ENCODE data around the gene ACBD3.
A peak's percentile ranks its signal among the peaks of the same experiment; 100 is the strongest.

ACBD3 gene

DNA sequence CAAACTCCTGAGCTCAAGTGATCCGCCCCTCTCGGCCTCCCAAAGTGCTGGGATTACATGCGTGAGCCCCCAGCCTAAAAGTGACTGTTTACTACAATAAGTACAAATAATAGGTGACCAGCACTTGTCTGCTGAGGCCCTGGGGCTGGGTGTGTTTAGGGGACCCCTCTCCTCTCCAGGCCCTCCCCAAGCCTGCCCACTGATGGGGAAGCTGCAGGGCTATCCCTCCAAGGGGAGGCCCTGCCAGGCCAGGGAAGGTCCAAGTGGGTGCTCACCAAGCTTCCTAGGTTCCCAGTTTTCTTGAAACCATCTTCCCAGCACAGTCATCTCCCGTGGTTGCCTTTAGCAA, 63.4 kb downstream of the ACBD3 start:
- no peak overlapping the region for H3K14ac ChIP-seq (ENCODE audit: low read length)
- no CpG with 5 or more reads among the region's 4 CpGs for WGBS (ENCODE audit: extremely low coverage, insufficient coverage, insufficient read length)
- H3K23ac ChIP-seq (ENCODE audit: low read length): no peak overlapping the region
- no peak overlapping the region for H2AK5ac ChIP-seq (ENCODE audit: low read length)
- H3K4me1 ChIP-seq (ENCODE audit: control insufficient read depth in 1 of 2, insufficient read depth in 2 of 2, low read length in 2 of 2): peaks cover 13 to 16% of the 10 kb centered on the region in 2 experiments
- no peak overlapping the region for H2BK5ac ChIP-seq (ENCODE audit: low read depth, low read length, poor library complexity)
- H4K8ac ChIP-seq (ENCODE audit: low read depth, low read length): no peak overlapping the region
- H3K9me3 ChIP-seq (ENCODE audit: insufficient read depth, low read depth, low read length): no peaks in the 10 kb centered on the region
- H3K27ac ChIP-seq (ENCODE audit: low read depth, low read length): no peak overlapping the region
- no peak overlapping the region for H3K4me2 ChIP-seq (ENCODE audit: low read length)
- peaks cover 6% of the 10 kb centered on the region for H3K79me2 ChIP-seq (ENCODE audit: control insufficient read depth, insufficient read depth, low read length, poor library complexity)
- no peak overlapping the region for H3K9ac ChIP-seq (ENCODE audit: low read length)
- peaks cover 14% of the 10 kb centered on the region for H3K79me1 ChIP-seq (ENCODE audit: low read length)
- H4K91ac ChIP-seq (ENCODE audit: low read depth, low read length): no peak overlapping the region
- no peaks in the 10 kb centered on the region for H3K27me3 ChIP-seq (ENCODE audit: insufficient read depth, low read length)
- DNase-seq: no peak
- no peak overlapping the region for H3K4me3 ChIP-seq (ENCODE audit: low read depth, low read length)
- no peaks in the 10 kb centered on the region for H3K36me3 ChIP-seq (ENCODE audit: control insufficient read depth in 1 of 2, insufficient read depth in 2 of 2, low read length in 2 of 2)
- no peak overlapping the region for H3K18ac ChIP-seq (ENCODE audit: low read length)
- no peak overlapping the region for H2BK12ac ChIP-seq (ENCODE audit: low read length)
- H2BK120ac ChIP-seq (ENCODE audit: insufficient read depth, low read length, poor library complexity): no peak overlapping the region
- H4K12ac ChIP-seq (ENCODE audit: low read depth, low read length): no peak overlapping the region
- no peak overlapping the region for H2AFZ ChIP-seq (ENCODE audit: insufficient read depth, low read length, poor library complexity)
- H3K4ac ChIP-seq (ENCODE audit: low read depth, low read length): no peak overlapping the region

DNA sequence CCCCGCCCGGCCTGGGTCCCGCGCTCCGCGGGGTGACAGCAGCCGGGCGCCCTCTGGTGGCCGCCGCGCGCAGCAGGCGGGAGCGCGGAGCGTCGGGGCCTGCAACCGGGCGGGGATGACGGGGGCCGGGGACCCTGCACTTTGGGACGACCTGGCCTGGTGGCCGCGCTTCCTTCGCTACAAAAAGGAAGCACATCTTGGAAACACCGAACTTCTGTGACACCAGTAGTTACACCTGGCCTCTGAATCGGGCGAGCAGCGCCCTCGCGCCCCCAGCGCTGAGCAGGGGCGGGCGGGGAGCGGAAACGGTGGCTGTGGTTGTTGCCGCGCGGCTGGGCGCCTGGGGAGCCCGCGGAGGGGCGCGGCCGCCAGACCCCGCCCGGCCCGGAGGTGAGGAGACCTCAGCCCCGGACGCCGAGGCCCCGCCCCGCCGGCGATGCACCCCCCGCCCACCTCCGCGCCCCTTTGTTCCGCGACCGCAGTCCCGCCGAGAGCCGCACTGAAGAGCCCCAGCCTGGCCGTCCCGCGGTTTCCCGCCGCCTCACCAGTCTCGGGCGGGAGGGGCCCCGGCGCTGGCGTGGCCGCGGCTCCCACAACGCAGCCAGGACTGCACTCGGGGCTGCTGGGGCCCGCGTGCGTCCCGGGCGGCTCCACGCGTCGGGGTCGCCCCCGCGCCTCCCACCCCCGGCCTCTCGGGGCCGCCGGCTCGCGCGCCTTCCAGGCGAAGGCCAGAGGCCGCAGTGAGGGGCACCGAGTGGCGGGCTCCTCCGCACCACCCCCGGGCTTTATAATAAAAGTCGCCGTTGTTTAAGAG, 64.7 kb downstream of the ACBD3 start:
- Histone ChIP-seq H3K4me2 (ENCODE audit: low read length) (peak overlapping the region; percentile 98), H3K36me3 (ENCODE audit: control insufficient read depth in 1 of 2, insufficient read depth in 2 of 2, low read length in 2 of 2) (no peaks in the 10 kb centered on the region), H2BK12ac (ENCODE audit: low read length) (peak overlapping the region; percentile 48), H3K18ac (ENCODE audit: low read length) (peak overlapping the region; percentile 83), H3K4ac (ENCODE audit: low read depth, low read length) (peak overlapping the region; percentile 59), H3K79me1 (ENCODE audit: low read length) (peaks cover 11% of the 10 kb centered on the region), H3K23ac (ENCODE audit: low read length) (no peak overlapping the region), H2BK5ac (ENCODE audit: low read depth, low read length, poor library complexity) (peak overlapping the region; percentile 77), H4K91ac (ENCODE audit: low read depth, low read length) (peak overlapping the region; percentile 86), H3K27ac (ENCODE audit: low read depth, low read length) (peak overlapping the region; percentile 74), H3K4me3 (ENCODE audit: low read depth, low read length) (peak overlapping the region; percentile 78), H2AFZ (ENCODE audit: insufficient read depth, low read length, poor library complexity) (peak overlapping the region; percentile 90), H4K12ac (ENCODE audit: low read depth, low read length) (peak overlapping the region; percentile 93), H2BK120ac (ENCODE audit: insufficient read depth, low read length, poor library complexity) (peak overlapping the region; percentile 72), H4K8ac (ENCODE audit: low read depth, low read length) (peak overlapping the region; percentile 86), H3K9me3 (ENCODE audit: insufficient read depth, low read depth, low read length) (no peaks in the 10 kb centered on the region), H3K9ac (ENCODE audit: low read length) (peak overlapping the region; percentile 78), H3K79me2 (ENCODE audit: control insufficient read depth, insufficient read depth, low read length, poor library complexity) (peaks cover 6% of the 10 kb centered on the region), H3K27me3 (ENCODE audit: insufficient read depth, low read length) (no peaks in the 10 kb centered on the region), H3K14ac (ENCODE audit: low read length) (peak overlapping the region; percentile 79), H3K4me1 (ENCODE audit: control insufficient read depth in 1 of 2, insufficient read depth in 2 of 2, low read length in 2 of 2) (peaks cover 5 to 9% of the 10 kb centered on the region in 2 experiments), H2AK5ac (ENCODE audit: low read length) (no peak overlapping the region)
- no CpG with 5 or more reads among the region's 104 CpGs for WGBS (ENCODE audit: extremely low coverage, insufficient coverage, insufficient read length)
- DNase-seq: peak in 1 of 2 donors; percentile 73

GRCh38 chr1:226121049-226121586, 65.4 kb downstream of the ACBD3 start:
- Histone ChIP-seq H4K91ac (ENCODE audit: low read depth, low read length) (no peak overlapping the region), H4K12ac (ENCODE audit: low read depth, low read length) (no peak overlapping the region), H3K27ac (ENCODE audit: low read depth, low read length) (no peak overlapping the region), H3K14ac (ENCODE audit: low read length) (peak overlapping the region; percentile 9), H2BK12ac (ENCODE audit: low read length) (no peak overlapping the region), H3K79me2 (ENCODE audit: control insufficient read depth, insufficient read depth, low read length, poor library complexity) (peaks cover 6% of the 10 kb centered on the region), H3K4me3 (ENCODE audit: low read depth, low read length) (no peak overlapping the region), H3K9ac (ENCODE audit: low read length) (no peak overlapping the region), H3K23ac (ENCODE audit: low read length) (no peak overlapping the region), H2AFZ (ENCODE audit: insufficient read depth, low read length, poor library complexity) (no peak overlapping the region), H2AK5ac (ENCODE audit: low read length) (no peak overlapping the region), H3K4me2 (ENCODE audit: low read length) (peak overlapping the region; percentile 98), H3K4me1 (ENCODE audit: control insufficient read depth in 1 of 2, insufficient read depth in 2 of 2, low read length in 2 of 2) (peaks cover 5 to 9% of the 10 kb centered on the region in 2 experiments), H3K9me3 (ENCODE audit: insufficient read depth, low read depth, low read length) (no peaks in the 10 kb centered on the region), H3K18ac (ENCODE audit: low read length) (no peak overlapping the region), H3K79me1 (ENCODE audit: low read length) (peaks cover 11% of the 10 kb centered on the region), H2BK120ac (ENCODE audit: insufficient read depth, low read length, poor library complexity) (no peak overlapping the region), H3K27me3 (ENCODE audit: insufficient read depth, low read length) (no peaks in the 10 kb centered on the region), H2BK5ac (ENCODE audit: low read depth, low read length, poor library complexity) (no peak overlapping the region), H3K36me3 (ENCODE audit: control insufficient read depth in 1 of 2, insufficient read depth in 2 of 2, low read length in 2 of 2) (no peaks in the 10 kb centered on the region), H4K8ac (ENCODE audit: low read depth, low read length) (peak overlapping the region; percentile 41), H3K4ac (ENCODE audit: low read depth, low read length) (no peak overlapping the region)
- no CpG with 5 or more reads among the region's 37 CpGs for WGBS (ENCODE audit: extremely low coverage, insufficient coverage, insufficient read length)
- no peak for DNase-seq

DNA sequence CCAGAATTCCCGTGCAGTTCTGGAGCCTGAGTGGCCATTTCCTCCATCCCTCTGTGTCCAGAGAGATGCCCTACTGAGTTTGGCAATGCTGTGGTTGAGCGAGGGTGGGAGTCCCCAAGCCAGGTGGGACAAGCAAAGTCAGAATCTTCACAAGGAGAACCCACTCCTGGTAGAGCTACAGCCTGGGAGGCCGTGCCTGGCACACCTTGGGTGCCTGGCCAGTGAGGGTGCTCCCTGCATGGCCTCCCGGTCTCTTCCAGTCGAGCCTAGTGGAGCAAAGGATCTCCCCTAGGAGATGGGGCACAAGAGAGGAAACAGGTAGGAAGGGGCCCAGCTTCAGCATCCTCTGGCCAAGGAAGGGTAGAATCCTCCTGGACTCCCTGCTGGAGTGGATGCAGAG, 66.1 kb downstream of the ACBD3 start:
- no peak overlapping the region for H2AFZ ChIP-seq (ENCODE audit: insufficient read depth, low read length, poor library complexity)
- no peak overlapping the region for H3K4ac ChIP-seq (ENCODE audit: low read depth, low read length)
- no peak overlapping the region for H2BK12ac ChIP-seq (ENCODE audit: low read length)
- no peak overlapping the region for H4K91ac ChIP-seq (ENCODE audit: low read depth, low read length)
- no peak for DNase-seq
- no peak overlapping the region for H3K4me3 ChIP-seq (ENCODE audit: low read depth, low read length)
- no CpG with 5 or more reads among the region's 5 CpGs for WGBS (ENCODE audit: extremely low coverage, insufficient coverage, insufficient read length)
- H3K9me3 ChIP-seq (ENCODE audit: insufficient read depth, low read depth, low read length): no peaks in the 10 kb centered on the region
- H3K23ac ChIP-seq (ENCODE audit: low read length): no peak overlapping the region
- no peak overlapping the region for H3K9ac ChIP-seq (ENCODE audit: low read length)
- H4K8ac ChIP-seq (ENCODE audit: low read depth, low read length): no peak overlapping the region
- H2BK120ac ChIP-seq (ENCODE audit: insufficient read depth, low read length, poor library complexity): no peak overlapping the region
- peaks cover 5 to 9% of the 10 kb centered on the region in 2 experiments for H3K4me1 ChIP-seq (ENCODE audit: control insufficient read depth in 1 of 2, insufficient read depth in 2 of 2, low read length in 2 of 2)
- H3K36me3 ChIP-seq (ENCODE audit: control insufficient read depth in 1 of 2, insufficient read depth in 2 of 2, low read length in 2 of 2): no peaks in the 10 kb centered on the region
- no peak overlapping the region for H4K12ac ChIP-seq (ENCODE audit: low read depth, low read length)
- no peak overlapping the region for H3K18ac ChIP-seq (ENCODE audit: low read length)
- H3K27me3 ChIP-seq (ENCODE audit: insufficient read depth, low read length): no peaks in the 10 kb centered on the region
- H3K4me2 ChIP-seq (ENCODE audit: low read length): no peak overlapping the region
- H2AK5ac ChIP-seq (ENCODE audit: low read length): no peak overlapping the region
- H3K27ac ChIP-seq (ENCODE audit: low read depth, low read length): no peak overlapping the region
- H3K79me1 ChIP-seq (ENCODE audit: low read length): peaks cover 11% of the 10 kb centered on the region
- peaks cover 6% of the 10 kb centered on the region for H3K79me2 ChIP-seq (ENCODE audit: control insufficient read depth, insufficient read depth, low read length, poor library complexity)
- no peak overlapping the region for H2BK5ac ChIP-seq (ENCODE audit: low read depth, low read length, poor library complexity)
- no peak overlapping the region for H3K14ac ChIP-seq (ENCODE audit: low read length)

Data from trophoblast cell (in vitro differentiated cells and primary cell).